Stimulated activated CD8-positive, alpha-beta memory T cell treated with anti-CD3 and anti-CD28 coated beads, Interleukin-12 subunit alpha, Interleukin-12 subunit beta, amount 100 ng/mL, for 4 hours (primary cell): Measurements from ENCODE around the gene SFXN2.
"Not testable (repeated sequence)": the region's sequence is repeated elsewhere in the genome, so short reads cannot be mapped to it uniquely, and the experiment has no call there.

Experiments
- DNase-seq: peaks from one replicate; pipeline ENCODE4 v3.0.0-alpha.2; 2020; ENCODE audit warnings: low read depth

The SFXN2 gene

GRCh38 chr10:102720775-102721301 is 6.4 kb downstream of the SFXN2 start:
- no peak for DNase-seq

GRCh38 chr10:102721954-102722353 is 7.5 kb downstream of the SFXN2 start:
- no peak for DNase-seq

- DNase-seq, result no peak
Observed at GRCh38 chr10:102723989-102724388, 9.6 kb downstream of the SFXN2 start.

DNA sequence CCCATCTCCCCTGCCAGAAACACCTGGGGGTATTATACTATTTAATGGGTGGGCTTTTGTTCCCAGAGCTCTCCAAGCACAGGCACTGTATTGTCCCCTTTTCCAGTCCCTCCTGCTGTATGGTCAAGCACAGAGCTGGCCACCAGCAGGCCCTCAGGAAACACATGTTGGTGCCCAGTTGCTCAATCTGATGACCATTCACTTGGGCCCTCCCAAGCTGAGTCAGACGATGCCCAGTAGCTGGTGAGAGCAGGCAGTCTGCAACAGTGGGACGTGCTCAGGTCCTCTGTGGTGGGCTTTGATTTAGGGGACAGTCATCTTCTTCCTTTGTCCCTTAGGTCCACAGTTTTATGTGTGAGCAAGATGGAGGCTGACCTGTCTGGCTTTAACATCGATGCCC is 11.8 kb downstream of the SFXN2 start:
- no peak for DNase-seq

GRCh38 chr10:102727037-102727818 is 12.8 kb downstream of the SFXN2 start:
- no peak for DNase-seq

- DNase-seq, result peak; percentile 27
Observed at GRCh38 chr10:102729029-102730026, 14.9 kb downstream of the SFXN2 start.

GRCh38 chr10:102731222-102731800 is 16.9 kb downstream of the SFXN2 start:
- no peak for DNase-seq

DNA sequence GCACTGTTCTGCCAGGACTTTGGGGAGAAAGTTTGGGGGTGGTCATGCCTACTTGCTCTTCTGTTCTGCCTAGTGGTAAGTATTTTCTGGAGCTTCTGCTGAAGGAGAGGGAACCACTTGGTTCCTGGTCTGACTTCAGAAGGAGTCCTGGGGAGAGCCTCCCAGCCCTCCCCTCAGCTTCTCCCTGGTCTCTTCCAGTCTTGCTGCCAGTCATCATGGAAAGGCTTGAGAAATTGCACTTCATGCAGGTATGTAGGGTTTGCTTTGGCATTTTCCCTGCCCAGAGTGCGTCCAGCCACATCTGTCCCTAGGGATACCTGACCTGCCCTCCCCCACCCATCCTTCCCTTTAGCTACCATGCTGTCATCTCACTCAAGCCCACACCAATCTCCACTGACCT is 18.2 kb downstream of the SFXN2 start:
- DNase-seq, result no peak

DNA sequence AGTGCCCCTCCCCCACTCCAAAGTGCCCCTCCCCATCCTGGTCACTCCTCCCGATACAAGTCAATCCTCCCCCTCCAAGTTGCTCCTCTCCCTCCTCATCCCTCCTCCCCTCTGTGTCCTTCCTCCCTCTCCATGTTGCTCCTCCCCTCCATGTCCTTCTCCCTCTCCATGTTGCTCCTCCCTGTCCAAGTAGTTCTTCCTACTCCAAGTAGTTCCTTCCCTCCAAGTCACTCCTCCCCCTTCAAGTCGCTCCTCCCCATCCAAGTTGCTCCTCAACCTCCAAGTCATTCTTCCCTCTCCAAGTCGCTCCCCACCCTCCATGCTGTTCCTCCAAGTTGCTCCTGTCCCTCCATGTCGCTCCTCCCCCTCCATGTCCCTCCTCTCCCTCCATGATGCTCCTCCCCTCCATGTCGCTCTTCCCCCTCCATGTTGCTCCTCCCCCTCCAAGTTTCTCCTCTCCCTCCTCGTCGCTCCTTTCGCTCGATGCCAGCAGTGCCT is 20.7 kb downstream of the SFXN2 start:
- no peak for DNase-seq

GRCh38 chr10:102738692-102739121 is 24.3 kb downstream of the SFXN2 start:
- no peak for DNase-seq

DNA sequence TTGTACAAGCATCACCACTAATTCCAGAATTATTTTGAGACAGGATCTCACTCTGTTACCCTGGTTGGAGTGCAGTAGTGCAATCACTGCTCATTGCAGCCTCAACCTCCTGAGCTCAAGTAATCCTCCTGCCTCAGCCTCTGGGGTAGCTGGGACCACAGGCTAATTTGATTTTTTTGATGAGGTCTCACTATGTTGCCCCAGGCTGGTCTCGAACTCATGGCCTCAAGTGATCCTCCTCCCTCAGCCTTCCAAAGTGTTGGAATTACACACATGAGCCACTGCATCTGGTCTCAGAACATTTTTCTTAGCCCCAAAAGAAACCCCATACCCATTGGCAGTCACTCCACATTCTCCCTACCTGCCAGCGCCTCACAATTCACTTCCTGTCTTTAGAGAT is 25.8 kb downstream of the SFXN2 start:
- DNase-seq, result no peak

DNA sequence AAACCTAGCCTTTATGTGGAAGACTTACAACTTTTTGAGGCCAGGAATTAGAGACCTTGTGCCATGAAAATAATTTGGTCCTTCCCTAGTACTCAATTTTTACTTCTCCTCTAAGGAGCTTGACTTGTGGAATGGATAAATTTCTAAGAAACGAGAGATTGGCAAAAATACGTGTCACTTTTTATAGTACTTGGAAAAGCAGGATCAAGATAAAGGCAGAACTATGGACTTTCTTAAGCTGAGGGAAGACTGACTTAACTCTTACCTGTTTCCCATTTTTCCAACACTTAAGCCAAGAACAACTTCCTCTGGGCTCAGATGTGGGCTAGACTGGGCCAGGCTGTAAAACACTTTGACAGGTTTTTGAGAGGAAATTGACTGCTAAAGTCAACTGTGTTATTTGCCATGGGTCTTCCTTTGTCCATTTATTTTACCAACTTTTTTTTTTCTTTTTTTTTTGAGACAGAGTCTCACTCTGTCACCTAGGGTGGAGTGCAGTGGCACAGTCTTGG is 27.3 kb downstream of the SFXN2 start:
- no peak for DNase-seq

DNA sequence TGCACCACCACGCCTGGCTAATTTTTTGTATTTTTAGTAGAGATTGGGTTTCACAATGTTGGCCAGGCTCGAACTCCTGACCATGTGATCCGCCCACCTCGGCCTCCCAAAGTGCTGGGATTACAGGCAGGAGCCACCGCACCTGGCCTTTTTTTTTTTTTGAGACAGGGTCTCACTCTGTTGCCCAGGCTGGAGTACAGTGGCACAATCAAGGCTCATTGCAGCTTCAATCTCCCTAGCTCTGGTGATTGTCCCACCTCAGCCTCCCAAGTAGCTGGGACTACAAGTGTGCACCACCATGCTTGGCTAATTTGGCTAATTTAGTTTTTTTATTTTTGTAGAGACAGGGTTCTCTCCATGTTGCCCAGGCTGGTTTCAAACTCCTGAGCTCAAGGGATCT is 27.9 kb downstream of the SFXN2 start:
- not testable (repeated sequence) for DNase-seq

DNA sequence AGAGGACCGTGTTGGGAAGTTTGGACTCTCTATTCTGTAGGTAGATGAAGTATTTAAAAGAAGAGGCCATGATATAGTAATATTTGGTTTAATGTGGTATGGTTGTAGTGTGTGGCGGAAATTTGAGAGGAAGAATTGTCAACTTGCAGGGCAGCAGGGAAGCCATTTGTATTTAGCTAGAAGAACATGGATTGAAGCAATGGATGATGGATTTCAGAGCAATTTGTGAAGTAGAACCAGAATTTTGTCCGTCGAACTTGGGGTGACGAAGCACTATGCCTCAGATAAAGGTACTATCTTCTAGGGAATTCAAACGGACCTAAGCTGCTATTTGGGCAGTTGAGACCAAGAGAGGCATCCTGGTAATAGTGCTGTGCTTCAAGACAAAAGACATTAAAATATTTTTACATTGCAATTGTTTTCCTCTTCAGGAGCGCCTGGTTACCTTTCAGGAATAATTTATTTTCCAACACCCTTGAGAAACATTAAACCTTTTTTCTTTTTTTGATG is 28.7 kb downstream of the SFXN2 start:
- no peak for DNase-seq

- DNase-seq, result peak; percentile 85
Observed at GRCh38 chr10:102743588-102744373, 29.3 kb downstream of the SFXN2 start, which contains the start of gene WBP1L. Gene WBP1L (plus strand): TSS chr10:102743948. CDS start chr10:102744054, 106 bp downstream.

DNA sequence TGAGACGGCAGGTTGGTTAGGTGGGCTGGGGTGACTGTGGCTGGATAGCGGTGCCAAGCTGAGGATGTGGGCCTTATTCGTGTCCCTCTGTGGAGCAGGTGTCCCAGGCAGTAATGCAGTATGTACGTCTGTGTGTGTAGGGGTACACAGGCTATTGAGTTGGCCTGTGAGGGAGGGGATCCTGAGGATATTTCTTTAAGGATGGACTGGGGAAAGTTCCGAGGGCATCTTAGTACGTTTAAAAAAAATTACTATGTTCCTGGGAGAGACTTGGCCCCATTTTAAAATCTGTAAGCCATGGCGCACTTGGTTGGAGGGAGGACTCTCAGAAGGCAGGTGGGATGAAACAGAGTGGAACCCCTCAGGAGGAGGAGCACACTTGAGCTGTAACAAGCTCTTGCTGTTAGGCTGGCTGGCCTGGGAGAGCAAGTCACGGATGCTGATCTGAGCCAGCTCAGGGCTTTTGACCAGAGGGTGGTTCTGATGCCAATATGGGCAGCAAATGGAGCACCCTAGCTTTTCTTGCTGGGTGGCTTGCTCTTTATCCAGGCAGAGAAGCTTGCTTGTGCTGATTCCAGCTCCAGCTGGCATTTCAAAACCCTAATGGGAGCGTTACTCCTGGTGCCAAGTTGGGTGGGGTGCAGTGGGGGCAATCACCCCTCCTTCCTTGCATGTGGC is 30.1 kb downstream of the SFXN2 start:
- no peak for DNase-seq

DNA sequence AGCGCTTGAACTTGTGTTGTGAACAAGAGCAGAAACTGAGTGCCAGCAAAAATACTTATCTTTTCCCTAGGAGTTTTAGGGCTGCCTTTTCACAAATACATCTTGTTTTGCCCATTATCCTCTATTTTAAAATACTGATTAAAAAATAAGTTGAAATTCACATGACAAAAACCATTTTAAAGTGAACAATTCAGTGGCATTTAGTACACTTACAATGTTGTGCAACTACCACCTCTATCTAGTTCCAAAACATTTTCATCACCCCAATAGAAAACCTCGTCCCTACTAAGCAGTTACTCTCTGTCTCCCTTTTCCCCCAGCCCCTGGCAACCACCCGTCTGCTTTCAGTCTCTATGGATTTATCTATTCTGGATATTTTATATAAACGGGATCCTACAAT is 30.7 kb downstream of the SFXN2 start:
- no peak for DNase-seq

DNA sequence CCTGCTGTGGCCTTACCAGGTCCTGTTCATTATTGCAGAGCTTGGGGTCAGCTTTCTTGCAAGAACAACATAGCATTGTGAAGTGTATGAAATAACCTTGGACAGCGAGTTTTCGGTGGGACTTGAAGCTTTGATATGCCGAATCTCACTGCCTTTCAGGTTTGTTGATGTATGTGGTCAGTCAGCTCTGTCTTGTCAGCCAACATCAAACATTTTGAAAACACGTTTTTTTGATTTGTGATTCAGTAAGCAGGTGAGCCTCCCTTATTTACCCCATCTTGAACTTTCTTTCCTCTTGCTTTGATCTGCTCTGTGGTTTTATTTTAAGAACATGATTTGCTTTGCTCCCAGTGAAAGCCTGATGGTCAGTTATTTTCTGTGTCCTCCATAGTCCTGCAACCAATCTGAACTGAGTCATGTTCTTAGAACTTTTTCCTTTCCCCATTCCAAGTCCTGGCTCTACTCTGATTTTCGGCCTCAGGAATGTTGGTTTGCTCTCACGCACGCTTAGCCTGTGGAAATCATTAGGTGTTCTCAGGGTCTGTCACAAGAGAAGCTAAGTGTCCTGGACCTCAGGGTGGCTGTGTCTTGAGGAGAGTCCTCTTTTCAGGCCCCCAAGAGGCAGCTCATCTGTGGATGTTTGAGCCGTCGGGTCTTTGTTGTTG is 38.0 kb downstream of the SFXN2 start:
- DNase-seq, result no peak

GRCh38 chr10:102752934-102753664 is 38.7 kb downstream of the SFXN2 start:
- DNase-seq, result no peak
